ENCODE data around the gene CYP1A2.
A peak's percentile ranks its signal among the peaks of the same experiment; 100 is the strongest.

The CYP1A2 gene

DNA sequence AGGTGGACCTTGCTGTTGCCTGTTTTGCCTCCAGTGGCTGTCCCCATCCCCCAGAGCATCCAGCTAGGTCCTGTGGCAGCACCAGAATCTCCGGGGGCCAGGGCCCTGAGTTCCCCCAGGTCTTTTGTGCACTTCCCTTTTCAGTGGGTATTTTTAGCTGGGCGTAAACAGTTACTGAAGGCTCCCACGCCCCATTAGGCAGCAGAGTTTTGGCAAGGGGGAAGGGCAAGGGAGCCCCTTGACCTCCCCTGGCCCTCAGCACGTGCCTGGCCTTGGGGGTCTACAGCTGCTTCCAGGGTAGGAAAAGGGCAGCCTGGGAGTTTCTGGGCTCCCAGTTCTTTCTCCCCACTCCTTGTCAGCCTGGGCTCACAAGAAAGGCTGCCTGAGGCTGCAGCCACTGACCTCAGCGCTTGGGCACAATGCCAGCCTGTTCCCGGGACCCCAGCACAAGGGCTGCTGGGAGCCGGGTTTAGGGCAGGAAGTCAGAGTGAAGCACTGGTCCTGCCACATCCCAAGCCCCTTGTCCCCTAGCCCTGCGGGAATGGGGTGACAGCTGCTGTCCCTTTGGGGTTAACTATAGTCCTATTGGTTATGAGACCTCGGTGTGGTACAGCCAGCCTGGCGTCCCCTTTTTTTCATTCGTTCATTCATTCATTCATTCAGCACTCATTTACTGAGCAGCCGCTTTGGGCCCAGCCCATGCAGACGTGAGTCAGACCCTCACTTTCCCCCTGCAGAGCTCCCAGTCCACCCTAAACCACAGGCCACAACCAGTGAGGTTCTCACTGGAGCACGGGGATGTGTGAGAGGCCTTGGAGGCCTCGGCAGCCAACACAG, 41.7 kb downstream of the CYP1A2 start (continued):
- TF ChIP-seq ZNF701 (tag by site-specific recombination; IDR thresholded peaks at IDR 0.05): no peak
- 0 out of 2 replicates have a peak, but pooled peaks have one; percentile 17 for TF ChIP-seq ZFHX2 (tag by site-specific recombination; conservative IDR thresholded peaks at IDR 0.05)
- TF ChIP-seq, protein P1, sequence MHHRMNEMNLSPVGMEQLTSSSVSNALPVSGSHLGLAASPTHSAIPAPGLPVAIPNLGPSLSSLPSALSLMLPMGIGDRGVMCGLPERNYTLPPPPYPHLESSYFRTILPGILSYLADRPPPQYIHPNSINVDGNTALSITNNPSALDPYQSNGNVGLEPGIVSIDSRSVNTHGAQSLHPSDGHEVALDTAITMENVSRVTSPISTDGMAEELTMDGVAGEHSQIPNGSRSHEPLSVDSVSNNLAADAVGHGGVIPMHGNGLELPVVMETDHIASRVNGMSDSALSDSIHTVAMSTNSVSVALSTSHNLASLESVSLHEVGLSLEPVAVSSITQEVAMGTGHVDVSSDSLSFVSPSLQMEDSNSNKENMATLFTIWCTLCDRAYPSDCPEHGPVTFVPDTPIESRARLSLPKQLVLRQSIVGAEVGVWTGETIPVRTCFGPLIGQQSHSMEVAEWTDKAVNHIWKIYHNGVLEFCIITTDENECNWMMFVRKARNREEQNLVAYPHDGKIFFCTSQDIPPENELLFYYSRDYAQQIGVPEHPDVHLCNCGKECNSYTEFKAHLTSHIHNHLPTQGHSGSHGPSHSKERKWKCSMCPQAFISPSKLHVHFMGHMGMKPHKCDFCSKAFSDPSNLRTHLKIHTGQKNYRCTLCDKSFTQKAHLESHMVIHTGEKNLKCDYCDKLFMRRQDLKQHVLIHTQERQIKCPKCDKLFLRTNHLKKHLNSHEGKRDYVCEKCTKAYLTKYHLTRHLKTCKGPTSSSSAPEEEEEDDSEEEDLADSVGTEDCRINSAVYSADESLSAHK (tag by site-specific recombination; IDR thresholded peaks at IDR 0.05): peak; percentile 93
- peak; percentile 90 for TF ChIP-seq IKZF3 (tag by site-specific recombination; IDR thresholded peaks at IDR 0.05)
- TF ChIP-seq ZNF777 (tag by site-specific recombination; IDR thresholded peaks at IDR 0.05; ENCODE audit: borderline replicate concordance): no peak
- TF ChIP-seq ZNF350 (tag by site-specific recombination; IDR thresholded peaks at IDR 0.05): no peak
- TF ChIP-seq ZNF362 (tag by site-specific recombination; IDR thresholded peaks at IDR 0.05): no peak
- TF ChIP-seq ZNF529 (tag by site-specific recombination; IDR thresholded peaks at IDR 0.05; ENCODE audit: insufficient replicate concordance): no peak
- TF ChIP-seq ZXDB (tag by site-specific recombination; IDR thresholded peaks at IDR 0.05): peak; percentile 18; the same call in 1 of the 2 replicates
- no peak for TF ChIP-seq ZNF830 (tag by site-specific recombination; IDR thresholded peaks at IDR 0.05; ENCODE audit: low read depth)
- TF ChIP-seq, protein P2, sequence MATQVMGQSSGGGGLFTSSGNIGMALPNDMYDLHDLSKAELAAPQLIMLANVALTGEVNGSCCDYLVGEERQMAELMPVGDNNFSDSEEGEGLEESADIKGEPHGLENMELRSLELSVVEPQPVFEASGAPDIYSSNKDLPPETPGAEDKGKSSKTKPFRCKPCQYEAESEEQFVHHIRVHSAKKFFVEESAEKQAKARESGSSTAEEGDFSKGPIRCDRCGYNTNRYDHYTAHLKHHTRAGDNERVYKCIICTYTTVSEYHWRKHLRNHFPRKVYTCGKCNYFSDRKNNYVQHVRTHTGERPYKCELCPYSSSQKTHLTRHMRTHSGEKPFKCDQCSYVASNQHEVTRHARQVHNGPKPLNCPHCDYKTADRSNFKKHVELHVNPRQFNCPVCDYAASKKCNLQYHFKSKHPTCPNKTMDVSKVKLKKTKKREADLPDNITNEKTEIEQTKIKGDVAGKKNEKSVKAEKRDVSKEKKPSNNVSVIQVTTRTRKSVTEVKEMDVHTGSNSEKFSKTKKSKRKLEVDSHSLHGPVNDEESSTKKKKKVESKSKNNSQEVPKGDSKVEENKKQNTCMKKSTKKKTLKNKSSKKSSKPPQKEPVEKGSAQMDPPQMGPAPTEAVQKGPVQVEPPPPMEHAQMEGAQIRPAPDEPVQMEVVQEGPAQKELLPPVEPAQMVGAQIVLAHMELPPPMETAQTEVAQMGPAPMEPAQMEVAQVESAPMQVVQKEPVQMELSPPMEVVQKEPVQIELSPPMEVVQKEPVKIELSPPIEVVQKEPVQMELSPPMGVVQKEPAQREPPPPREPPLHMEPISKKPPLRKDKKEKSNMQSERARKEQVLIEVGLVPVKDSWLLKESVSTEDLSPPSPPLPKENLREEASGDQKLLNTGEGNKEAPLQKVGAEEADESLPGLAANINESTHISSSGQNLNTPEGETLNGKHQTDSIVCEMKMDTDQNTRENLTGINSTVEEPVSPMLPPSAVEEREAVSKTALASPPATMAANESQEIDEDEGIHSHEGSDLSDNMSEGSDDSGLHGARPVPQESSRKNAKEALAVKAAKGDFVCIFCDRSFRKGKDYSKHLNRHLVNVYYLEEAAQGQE (tag by site-specific recombination; IDR thresholded peaks at IDR 0.05): no peak
- TF ChIP-seq ZNF223 (tag by site-specific recombination; IDR thresholded peaks at IDR 0.05): no peak
- TF ChIP-seq ZNF416 (tag by site-specific recombination; IDR thresholded peaks at IDR 0.05): no peak
- no peak for TF ChIP-seq ZNF266 (tag by site-specific recombination; IDR thresholded peaks at IDR 0.05; ENCODE audit: low read depth)
- no peak for TF ChIP-seq ZNF211 (tag by site-specific recombination; IDR thresholded peaks at IDR 0.05; ENCODE audit: low read depth)
- peak; percentile 91 for TF ChIP-seq ZSCAN30 (tag by site-specific recombination; IDR thresholded peaks at IDR 0.05)
- TF ChIP-seq, protein P3, sequence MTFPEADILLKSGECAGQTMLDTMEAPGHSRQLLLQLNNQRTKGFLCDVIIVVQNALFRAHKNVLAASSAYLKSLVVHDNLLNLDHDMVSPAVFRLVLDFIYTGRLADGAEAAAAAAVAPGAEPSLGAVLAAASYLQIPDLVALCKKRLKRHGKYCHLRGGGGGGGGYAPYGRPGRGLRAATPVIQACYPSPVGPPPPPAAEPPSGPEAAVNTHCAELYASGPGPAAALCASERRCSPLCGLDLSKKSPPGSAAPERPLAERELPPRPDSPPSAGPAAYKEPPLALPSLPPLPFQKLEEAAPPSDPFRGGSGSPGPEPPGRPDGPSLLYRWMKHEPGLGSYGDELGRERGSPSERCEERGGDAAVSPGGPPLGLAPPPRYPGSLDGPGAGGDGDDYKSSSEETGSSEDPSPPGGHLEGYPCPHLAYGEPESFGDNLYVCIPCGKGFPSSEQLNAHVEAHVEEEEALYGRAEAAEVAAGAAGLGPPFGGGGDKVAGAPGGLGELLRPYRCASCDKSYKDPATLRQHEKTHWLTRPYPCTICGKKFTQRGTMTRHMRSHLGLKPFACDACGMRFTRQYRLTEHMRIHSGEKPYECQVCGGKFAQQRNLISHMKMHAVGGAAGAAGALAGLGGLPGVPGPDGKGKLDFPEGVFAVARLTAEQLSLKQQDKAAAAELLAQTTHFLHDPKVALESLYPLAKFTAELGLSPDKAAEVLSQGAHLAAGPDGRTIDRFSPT (tag by site-specific recombination; IDR thresholded peaks at IDR 0.05): 0 out of 2 replicates have a peak, but pooled peaks have one; percentile 39
- no peak for TF ChIP-seq ZFP3 (tag by site-specific recombination; IDR thresholded peaks at IDR 0.05; ENCODE audit: low read depth)
- peak; percentile 90; the same call in 1 of the 2 replicates for TF ChIP-seq ZNF664 (tag by site-specific recombination; IDR thresholded peaks at IDR 0.05)
- peak; percentile 48; the same call in 1 of the 2 replicates for TF ChIP-seq ZNF449 (tag by site-specific recombination; IDR thresholded peaks at IDR 0.05)
- no peak for TF ChIP-seq ZNF274 (IDR thresholded peaks at IDR 0.05; ENCODE audit: low read length)
- no peak for TF ChIP-seq ZNF274 (tag by site-specific recombination; IDR thresholded peaks at IDR 0.05; ENCODE audit: borderline replicate concordance)
- TF ChIP-seq KLF16 (tag by site-specific recombination; IDR thresholded peaks at IDR 0.05): no peak
- no peak for TF ChIP-seq ZNF155 (tag by site-specific recombination; IDR thresholded peaks at IDR 0.05)
- TF ChIP-seq, protein P4, sequence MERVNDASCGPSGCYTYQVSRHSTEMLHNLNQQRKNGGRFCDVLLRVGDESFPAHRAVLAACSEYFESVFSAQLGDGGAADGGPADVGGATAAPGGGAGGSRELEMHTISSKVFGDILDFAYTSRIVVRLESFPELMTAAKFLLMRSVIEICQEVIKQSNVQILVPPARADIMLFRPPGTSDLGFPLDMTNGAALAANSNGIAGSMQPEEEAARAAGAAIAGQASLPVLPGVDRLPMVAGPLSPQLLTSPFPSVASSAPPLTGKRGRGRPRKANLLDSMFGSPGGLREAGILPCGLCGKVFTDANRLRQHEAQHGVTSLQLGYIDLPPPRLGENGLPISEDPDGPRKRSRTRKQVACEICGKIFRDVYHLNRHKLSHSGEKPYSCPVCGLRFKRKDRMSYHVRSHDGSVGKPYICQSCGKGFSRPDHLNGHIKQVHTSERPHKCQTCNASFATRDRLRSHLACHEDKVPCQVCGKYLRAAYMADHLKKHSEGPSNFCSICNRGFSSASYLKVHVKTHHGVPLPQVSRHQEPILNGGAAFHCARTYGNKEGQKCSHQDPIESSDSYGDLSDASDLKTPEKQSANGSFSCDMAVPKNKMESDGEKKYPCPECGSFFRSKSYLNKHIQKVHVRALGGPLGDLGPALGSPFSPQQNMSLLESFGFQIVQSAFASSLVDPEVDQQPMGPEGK (tag by site-specific recombination; IDR thresholded peaks at IDR 0.05): peak; percentile 79

Data from HEK293 (cell line).